ENCODE measurements around the gene TPK1. TPM values are rescaled to one million over a fixed set of nuclear protein-coding genes. Genes with fewer than 3 reads are reported as not detected.

Gene TPK1
- total and polyA plus RNA-seq, 4 donors, result 5.3 to 16.8 (median 15.9) TPM

DNA sequence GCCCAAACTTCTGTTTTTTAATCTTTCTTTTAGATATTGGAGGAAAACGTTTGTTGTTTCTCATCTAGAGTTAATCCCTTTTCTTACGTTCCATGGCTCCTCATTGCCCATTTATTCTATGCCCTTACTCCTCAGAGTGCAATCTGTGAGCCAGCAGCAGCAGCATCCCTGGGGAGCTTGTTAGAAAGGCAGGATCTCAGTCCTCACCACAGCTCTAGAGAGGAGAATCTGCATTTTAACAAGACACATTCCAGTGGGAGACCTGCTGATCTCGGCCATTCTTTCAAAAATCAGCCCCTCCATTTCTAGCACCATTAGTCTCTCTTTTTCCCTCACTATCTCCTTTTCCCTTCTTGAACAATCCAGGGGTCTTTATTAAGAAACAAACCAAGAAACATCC is 348.0 kb downstream of the TPK1 start:
- TF ChIP-seq, protein P1, sequence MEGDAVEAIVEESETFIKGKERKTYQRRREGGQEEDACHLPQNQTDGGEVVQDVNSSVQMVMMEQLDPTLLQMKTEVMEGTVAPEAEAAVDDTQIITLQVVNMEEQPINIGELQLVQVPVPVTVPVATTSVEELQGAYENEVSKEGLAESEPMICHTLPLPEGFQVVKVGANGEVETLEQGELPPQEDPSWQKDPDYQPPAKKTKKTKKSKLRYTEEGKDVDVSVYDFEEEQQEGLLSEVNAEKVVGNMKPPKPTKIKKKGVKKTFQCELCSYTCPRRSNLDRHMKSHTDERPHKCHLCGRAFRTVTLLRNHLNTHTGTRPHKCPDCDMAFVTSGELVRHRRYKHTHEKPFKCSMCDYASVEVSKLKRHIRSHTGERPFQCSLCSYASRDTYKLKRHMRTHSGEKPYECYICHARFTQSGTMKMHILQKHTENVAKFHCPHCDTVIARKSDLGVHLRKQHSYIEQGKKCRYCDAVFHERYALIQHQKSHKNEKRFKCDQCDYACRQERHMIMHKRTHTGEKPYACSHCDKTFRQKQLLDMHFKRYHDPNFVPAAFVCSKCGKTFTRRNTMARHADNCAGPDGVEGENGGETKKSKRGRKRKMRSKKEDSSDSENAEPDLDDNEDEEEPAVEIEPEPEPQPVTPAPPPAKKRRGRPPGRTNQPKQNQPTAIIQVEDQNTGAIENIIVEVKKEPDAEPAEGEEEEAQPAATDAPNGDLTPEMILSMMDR (IDR thresholded peaks at IDR 0.05; ENCODE audit: control extremely low read depth, extremely low read depth), result no peak
- 75 to 79% methylated on average over 3 of the region's 3 CpGs for WGBS, 2 donors
- H3K36me3 ChIP-seq (ENCODE audit: control insufficient read depth in 4 of 4, insufficient read depth in 4 of 4, low read length in 4 of 4), result no peaks in the 10 kb centered on the region
- no peak for ATAC-seq (ENCODE audit: insufficient read depth, low FRiP score)
- no peak for DNase-seq
- no peak overlapping the region for H3K4me3 ChIP-seq
- no peaks in the 10 kb centered on the region for H3K27me3 ChIP-seq (ENCODE audit: control insufficient read depth in 3 of 3, insufficient read depth in 3 of 3, low read length in 2 of 3)
- H3K9me3 ChIP-seq (ENCODE audit: control insufficient read depth in 4 of 4, insufficient read depth in 3 of 4, low read length in 3 of 4), result peaks cover 0 to 3% (median 0%) of the 10 kb centered on the region in 4 donors
- H3K27ac ChIP-seq (ENCODE audit: low read depth in 1 of 2, low read length in 1 of 2), result no peak overlapping the region
- H3K9ac ChIP-seq (ENCODE audit: insufficient read depth in 1 of 2, low read length in 2 of 2), result no peak overlapping the region
- no peaks in the 10 kb centered on the region for H3K4me1 ChIP-seq (ENCODE audit: control insufficient read depth in 5 of 5, insufficient read depth in 5 of 5, low read length in 5 of 5)

DNA sequence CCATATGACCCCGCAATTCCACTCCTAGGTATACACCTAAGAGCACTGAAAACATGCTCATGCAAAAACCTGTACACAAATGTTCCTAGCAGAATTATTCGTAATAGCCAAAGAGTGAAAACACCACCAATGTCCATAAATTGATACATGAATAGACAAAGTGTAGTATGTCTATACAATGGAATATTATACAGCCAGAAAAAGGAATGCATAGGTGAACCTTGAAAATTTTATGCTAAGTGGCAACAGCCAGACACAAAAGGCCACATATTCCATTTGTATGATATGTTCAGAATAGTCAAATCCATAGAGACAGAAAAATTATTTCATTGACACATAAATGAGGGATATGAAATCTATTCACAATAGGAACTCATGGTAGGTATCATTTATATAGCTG is 351.4 kb downstream of the TPK1 start:
- no peak for DNase-seq
- H3K9ac ChIP-seq (ENCODE audit: insufficient read depth in 1 of 2, low read length in 2 of 2), result no peak overlapping the region
- H3K27ac ChIP-seq (ENCODE audit: low read depth in 1 of 2, low read length in 1 of 2), result no peak overlapping the region
- 92 to 93% methylated on average over 2 of the region's 2 CpGs for WGBS, 2 donors
- no peak overlapping the region for H3K4me3 ChIP-seq
- no peaks in the 10 kb centered on the region for H3K36me3 ChIP-seq (ENCODE audit: control insufficient read depth in 4 of 4, insufficient read depth in 4 of 4, low read length in 4 of 4)
- no peak for ATAC-seq (ENCODE audit: insufficient read depth, low FRiP score)
- TF ChIP-seq, protein P1 (IDR thresholded peaks at IDR 0.05; ENCODE audit: control extremely low read depth, extremely low read depth), result no peak
- peaks cover 0 to 3% (median 0%) of the 10 kb centered on the region in 4 donors for H3K9me3 ChIP-seq (ENCODE audit: control insufficient read depth in 4 of 4, insufficient read depth in 3 of 4, low read length in 3 of 4)
- peaks cover 0 to 7% (median 0%) of the 10 kb centered on the region in 5 donors for H3K4me1 ChIP-seq (ENCODE audit: control insufficient read depth in 5 of 5, insufficient read depth in 5 of 5, low read length in 5 of 5)
- no peaks in the 10 kb centered on the region for H3K27me3 ChIP-seq (ENCODE audit: control insufficient read depth in 3 of 3, insufficient read depth in 3 of 3, low read length in 2 of 3)

DNA sequence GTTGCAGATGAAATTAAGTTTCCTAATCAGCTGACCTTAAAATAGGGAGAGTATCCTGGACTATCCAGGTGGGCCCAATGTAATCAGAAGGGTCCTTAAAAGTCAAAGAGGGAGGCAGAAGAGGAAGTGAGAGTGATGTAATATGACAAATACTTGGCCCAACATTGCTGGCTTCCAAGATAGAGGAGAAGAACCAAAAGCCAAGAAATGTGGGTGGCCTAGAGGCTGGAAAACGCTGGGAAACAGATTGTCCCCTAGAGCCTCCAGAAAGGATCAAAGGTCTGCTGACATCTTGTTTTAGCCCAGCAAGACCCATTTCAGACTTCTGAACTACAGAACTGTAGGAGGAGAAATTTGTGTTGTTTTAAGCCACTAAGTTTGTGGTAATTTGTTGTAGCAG is 352.7 kb downstream of the TPK1 start:
- H3K4me3 ChIP-seq, result no peak overlapping the region
- no peak overlapping the region for H3K27ac ChIP-seq (ENCODE audit: low read depth in 1 of 2, low read length in 1 of 2)
- no peaks in the 10 kb centered on the region for H3K36me3 ChIP-seq (ENCODE audit: control insufficient read depth in 4 of 4, insufficient read depth in 4 of 4, low read length in 4 of 4)
- H3K4me1 ChIP-seq (ENCODE audit: control insufficient read depth in 5 of 5, insufficient read depth in 5 of 5, low read length in 5 of 5), result peaks cover 0 to 7% (median 0%) of the 10 kb centered on the region in 5 donors
- TF ChIP-seq, protein P1 (IDR thresholded peaks at IDR 0.05; ENCODE audit: control extremely low read depth, extremely low read depth), result no peak
- DNase-seq (peak in 2 of 3 donors; percentile 9 to 40), ATAC-seq (ENCODE audit: insufficient read depth, low FRiP score) (no peak)
- H3K9ac ChIP-seq (ENCODE audit: insufficient read depth in 1 of 2, low read length in 2 of 2), result no peak overlapping the region
- H3K9me3 ChIP-seq (ENCODE audit: control insufficient read depth in 4 of 4, insufficient read depth in 3 of 4, low read length in 3 of 4), result peaks cover 0 to 3% (median 0%) of the 10 kb centered on the region in 4 donors
- WGBS, 2 donors, result 69 to 83% methylated on average over 1 of the region's 1 CpG
- no peaks in the 10 kb centered on the region for H3K27me3 ChIP-seq (ENCODE audit: control insufficient read depth in 3 of 3, insufficient read depth in 3 of 3, low read length in 2 of 3)

DNA sequence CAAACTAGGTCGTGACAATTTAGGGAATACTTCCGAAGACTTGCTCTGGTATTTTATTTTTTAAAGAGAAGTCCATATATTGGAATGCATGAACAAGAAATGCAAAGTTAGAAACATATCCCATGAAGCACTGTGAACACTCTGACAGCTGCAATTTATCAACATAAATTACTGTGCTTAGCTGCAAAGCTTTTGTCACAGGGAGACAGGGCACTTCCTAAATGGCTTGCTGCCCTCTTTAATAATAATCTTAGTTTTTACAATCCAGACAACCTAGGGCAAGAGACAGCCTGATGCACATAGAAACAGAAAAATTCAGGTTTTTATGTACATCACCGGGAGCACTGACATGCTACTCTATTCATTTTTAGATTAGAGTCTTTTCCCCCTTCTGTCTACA is 354.0 kb downstream of the TPK1 start:
- WGBS, 2 donors, result 60 to 67% methylated on average over 3 of the region's 3 CpGs
- no peak overlapping the region for H3K4me3 ChIP-seq
- H3K27ac ChIP-seq (ENCODE audit: low read depth in 1 of 2, low read length in 1 of 2), result no peak overlapping the region

More for the DNA sequence above, 354.0 kb downstream of the TPK1 start:
- DNase-seq (peak in 1 of 3 donors; percentile 22), ATAC-seq (ENCODE audit: insufficient read depth, low FRiP score) (no peak)
- TF ChIP-seq, protein P1 (IDR thresholded peaks at IDR 0.05; ENCODE audit: control extremely low read depth, extremely low read depth), result no peak
- Histone ChIP-seq H3K36me3 (ENCODE audit: control insufficient read depth in 4 of 4, insufficient read depth in 4 of 4, low read length in 4 of 4) (no peaks in the 10 kb centered on the region), H3K9ac (ENCODE audit: insufficient read depth in 1 of 2, low read length in 2 of 2) (no peak overlapping the region), H3K9me3 (ENCODE audit: control insufficient read depth in 4 of 4, insufficient read depth in 3 of 4, low read length in 3 of 4) (peaks cover 0 to 3% (median 0%) of the 10 kb centered on the region in 4 donors), H3K27me3 (ENCODE audit: control insufficient read depth in 3 of 3, insufficient read depth in 3 of 3, low read length in 2 of 3) (no peaks in the 10 kb centered on the region), H3K4me1 (ENCODE audit: control insufficient read depth in 5 of 5, insufficient read depth in 5 of 5, low read length in 5 of 5) (peaks cover 0 to 7% (median 0%) of the 10 kb centered on the region in 5 donors)

Data from lung (tissue), 12 donors.